ENCODE data around the gene NHEJ1.

NHEJ1 gene

GRCh38 chr2:219198974-219199373 is 38.4 kb upstream of the NHEJ1 start:
- Mint-ChIP-seq H3K9me3 (peaks cover 4% of the 10 kb centered on the region), H3K27ac (peak overlapping the region; percentile 73), H3K4me3 (peak overlapping the region; percentile 82), H3K36me3 (ENCODE audit: low read depth) (peaks cover 5% of the 10 kb centered on the region), H3K27me3 (no peaks in the 10 kb centered on the region), H3K4me1 (peaks cover 21% of the 10 kb centered on the region)
- no peak for ATAC-seq
- DNase-seq = no peak

GRCh38 chr2:219197388-219197787 is 36.8 kb upstream of the NHEJ1 start:
- Mint-ChIP-seq H3K27ac (no peak overlapping the region), H3K9me3 (peaks cover 4% of the 10 kb centered on the region), H3K4me1 (peaks cover 21% of the 10 kb centered on the region), H3K27me3 (no peaks in the 10 kb centered on the region), H3K4me3 (no peak overlapping the region), H3K36me3 (ENCODE audit: low read depth) (peaks cover 5% of the 10 kb centered on the region)
- DNase-seq = no peak
- ATAC-seq = no peak

GRCh38 chr2:219186754-219187456 is 26.3 kb upstream of the NHEJ1 start:
- H3K9me3 Mint-ChIP-seq = no peaks in the 10 kb centered on the region
- peak; percentile 92 for ATAC-seq
- H3K27me3 Mint-ChIP-seq = no peaks in the 10 kb centered on the region
- H3K27ac Mint-ChIP-seq = peak overlapping the region; percentile 90
- H3K4me3 Mint-ChIP-seq = peak overlapping the region; percentile 21
- peaks cover 21% of the 10 kb centered on the region for H3K4me1 Mint-ChIP-seq
- DNase-seq = peak; percentile 29
- H3K36me3 Mint-ChIP-seq (ENCODE audit: low read depth) = peaks cover 16% of the 10 kb centered on the region

GRCh38 chr2:219184121-219184520 is 23.5 kb upstream of the NHEJ1 start:
- H3K4me3 Mint-ChIP-seq = no peak overlapping the region
- H3K9me3 Mint-ChIP-seq = no peaks in the 10 kb centered on the region

GRCh38 chr2:219183151-219183772 is 22.6 kb upstream of the NHEJ1 start:
- Mint-ChIP-seq H3K27me3 (no peaks in the 10 kb centered on the region), H3K4me1 (peaks cover 50% of the 10 kb centered on the region), H3K36me3 (ENCODE audit: low read depth) (peaks cover 30% of the 10 kb centered on the region), H3K9me3 (no peaks in the 10 kb centered on the region), H3K4me3 (no peak overlapping the region), H3K27ac (peak overlapping the region; percentile 45)
- ATAC-seq = no peak
- DNase-seq = no peak

More at GRCh38 chr2:219184121-219184520, 23.5 kb upstream of the NHEJ1 start:
- H3K27me3 Mint-ChIP-seq = no peaks in the 10 kb centered on the region
- H3K27ac Mint-ChIP-seq = peak overlapping the region; percentile 17
- DNase-seq (no peak), ATAC-seq (no peak)
- H3K4me1 Mint-ChIP-seq = peaks cover 45% of the 10 kb centered on the region
- peaks cover 30% of the 10 kb centered on the region for H3K36me3 Mint-ChIP-seq (ENCODE audit: low read depth)

- Mint-ChIP-seq H3K4me3 (no peak overlapping the region), H3K27ac (peak overlapping the region; percentile 45), H3K36me3 (ENCODE audit: low read depth) (peaks cover 32% of the 10 kb centered on the region), H3K9me3 (no peaks in the 10 kb centered on the region), H3K4me1 (peaks cover 51% of the 10 kb centered on the region), H3K27me3 (no peaks in the 10 kb centered on the region)
- DNase-seq (no peak), ATAC-seq (no peak)
Observed at GRCh38 chr2:219182331-219183150, 21.9 kb upstream of the NHEJ1 start.

GRCh38 chr2:219181531-219181930 is 20.9 kb upstream of the NHEJ1 start:
- Mint-ChIP-seq H3K27me3 (no peaks in the 10 kb centered on the region), H3K36me3 (ENCODE audit: low read depth) (peaks cover 29% of the 10 kb centered on the region), H3K9me3 (no peaks in the 10 kb centered on the region), H3K4me3 (no peak overlapping the region), H3K4me1 (peaks cover 45% of the 10 kb centered on the region), H3K27ac (peak overlapping the region; percentile 38)
- no peak for ATAC-seq
- no peak for DNase-seq

- Mint-ChIP-seq H3K27me3 (no peaks in the 10 kb centered on the region), H3K4me1 (peaks cover 43% of the 10 kb centered on the region), H3K36me3 (ENCODE audit: low read depth) (peaks cover 29% of the 10 kb centered on the region), H3K9me3 (no peaks in the 10 kb centered on the region), H3K27ac (no peak overlapping the region), H3K4me3 (no peak overlapping the region)
- DNase-seq (no peak), ATAC-seq (no peak)
Observed at GRCh38 chr2:219180961-219181360, 20.3 kb upstream of the NHEJ1 start.

- no peaks in the 10 kb centered on the region for H3K27me3 Mint-ChIP-seq
- H3K4me3 Mint-ChIP-seq = peak overlapping the region; percentile 97
- H3K9me3 Mint-ChIP-seq = no peaks in the 10 kb centered on the region
- H3K36me3 Mint-ChIP-seq (ENCODE audit: low read depth) = peaks cover 23% of the 10 kb centered on the region
- ATAC-seq (no peak), DNase-seq (no peak)
- peak overlapping the region; percentile 22 for H3K27ac Mint-ChIP-seq
- H3K4me1 Mint-ChIP-seq = peaks cover 53% of the 10 kb centered on the region
Observed at GRCh38 chr2:219179601-219180465, 19.2 kb upstream of the NHEJ1 start.

GRCh38 chr2:219178377-219179175 is 18.0 kb upstream of the NHEJ1 start:
- ATAC-seq (no peak), DNase-seq (peak; percentile 48)
- Mint-ChIP-seq H3K4me1 (peaks cover 63% of the 10 kb centered on the region), H3K4me3 (peak overlapping the region; percentile 97), H3K27me3 (no peaks in the 10 kb centered on the region), H3K36me3 (ENCODE audit: low read depth) (peaks cover 29% of the 10 kb centered on the region), H3K27ac (peak overlapping the region; percentile 85), H3K9me3 (no peaks in the 10 kb centered on the region)

- peaks cover 27% of the 10 kb centered on the region for H3K36me3 Mint-ChIP-seq (ENCODE audit: low read depth)
- H3K4me3 Mint-ChIP-seq = peak within 1 kb of the TSS; percentile 98
- no peaks in the 10 kb centered on the region for H3K27me3 Mint-ChIP-seq
- H3K27ac Mint-ChIP-seq = peak within 1 kb of the TSS; percentile 99
- DNase-seq = peak; percentile 81
- no peaks in the 10 kb centered on the region for H3K9me3 Mint-ChIP-seq
- peak; percentile 53 for ATAC-seq
- H3K4me1 Mint-ChIP-seq = peaks cover 60% of the 10 kb centered on the region
Observed at GRCh38 chr2:219177552-219178376, 17.1 kb upstream of the NHEJ1 start, which contains the start of gene RETREG2. Gene RETREG2 (plus strand): TSS chr2:219178275. CDS start chr2:219178353, 78 bp downstream.

- Mint-ChIP-seq H3K4me1 (peaks cover 59% of the 10 kb centered on the region), H3K27me3 (no peaks in the 10 kb centered on the region), H3K36me3 (ENCODE audit: low read depth) (peaks cover 27% of the 10 kb centered on the region), H3K9me3 (no peaks in the 10 kb centered on the region), H3K4me3 (peak within 1 kb of the TSS; percentile 98), H3K27ac (peak within 1 kb of the TSS; percentile 99)
- ATAC-seq = peak; percentile 85
- DNase-seq = peak; percentile 91
Observed at GRCh38 chr2:219176818-219177551, 16.4 kb upstream of the NHEJ1 start, which contains the start of gene CNPPD1. Gene CNPPD1 (minus strand): TSS chr2:219176925. CDS start chr2:219176828, 97 bp downstream.

Measured in activated naive CD8-positive, alpha-beta T cell treated with anti-CD3 and anti-CD28 coated beads, Interleukin-2, amount 50 U/mL, for 24 hours (primary cell).